ENCODE data around the gene TM4SF18.

GRCh38 chr3:149342413-149343380 lies 9.3 kb upstream of the TM4SF18 start:
- TF ChIP-seq ZNF302 (tag by site-specific recombination; IDR thresholded peaks at IDR 0.05; ENCODE audit: low read depth) (no peak), ZBTB7A (tag by site-specific recombination; IDR thresholded peaks at IDR 0.05; ENCODE audit: low read depth) (no peak), ZNF660 (tag by site-specific recombination; IDR thresholded peaks at IDR 0.05) (no peak), ATF2 (tag by site-specific recombination; IDR thresholded peaks at IDR 0.05; ENCODE audit: low read depth) (no peak), ZNF202 (tag by site-specific recombination; IDR thresholded peaks at IDR 0.05; ENCODE audit: borderline replicate concordance) (no peak), ZFHX2 (tag by site-specific recombination; conservative IDR thresholded peaks at IDR 0.05) (no peak)
- TF ChIP-seq, protein P1, sequence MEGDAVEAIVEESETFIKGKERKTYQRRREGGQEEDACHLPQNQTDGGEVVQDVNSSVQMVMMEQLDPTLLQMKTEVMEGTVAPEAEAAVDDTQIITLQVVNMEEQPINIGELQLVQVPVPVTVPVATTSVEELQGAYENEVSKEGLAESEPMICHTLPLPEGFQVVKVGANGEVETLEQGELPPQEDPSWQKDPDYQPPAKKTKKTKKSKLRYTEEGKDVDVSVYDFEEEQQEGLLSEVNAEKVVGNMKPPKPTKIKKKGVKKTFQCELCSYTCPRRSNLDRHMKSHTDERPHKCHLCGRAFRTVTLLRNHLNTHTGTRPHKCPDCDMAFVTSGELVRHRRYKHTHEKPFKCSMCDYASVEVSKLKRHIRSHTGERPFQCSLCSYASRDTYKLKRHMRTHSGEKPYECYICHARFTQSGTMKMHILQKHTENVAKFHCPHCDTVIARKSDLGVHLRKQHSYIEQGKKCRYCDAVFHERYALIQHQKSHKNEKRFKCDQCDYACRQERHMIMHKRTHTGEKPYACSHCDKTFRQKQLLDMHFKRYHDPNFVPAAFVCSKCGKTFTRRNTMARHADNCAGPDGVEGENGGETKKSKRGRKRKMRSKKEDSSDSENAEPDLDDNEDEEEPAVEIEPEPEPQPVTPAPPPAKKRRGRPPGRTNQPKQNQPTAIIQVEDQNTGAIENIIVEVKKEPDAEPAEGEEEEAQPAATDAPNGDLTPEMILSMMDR (tag by site-specific recombination; IDR thresholded peaks at IDR 0.05): no peak
- TF ChIP-seq, protein P2, sequence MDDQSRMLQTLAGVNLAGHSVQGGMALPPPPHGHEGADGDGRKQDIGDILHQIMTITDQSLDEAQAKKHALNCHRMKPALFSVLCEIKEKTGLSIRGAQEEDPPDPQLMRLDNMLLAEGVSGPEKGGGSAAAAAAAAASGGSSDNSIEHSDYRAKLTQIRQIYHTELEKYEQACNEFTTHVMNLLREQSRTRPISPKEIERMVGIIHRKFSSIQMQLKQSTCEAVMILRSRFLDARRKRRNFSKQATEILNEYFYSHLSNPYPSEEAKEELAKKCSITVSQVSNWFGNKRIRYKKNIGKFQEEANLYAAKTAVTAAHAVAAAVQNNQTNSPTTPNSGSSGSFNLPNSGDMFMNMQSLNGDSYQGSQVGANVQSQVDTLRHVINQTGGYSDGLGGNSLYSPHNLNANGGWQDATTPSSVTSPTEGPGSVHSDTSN (CRISPR knock-in tag; IDR thresholded peaks at IDR 0.05): no peak
- TF ChIP-seq, protein P3, sequence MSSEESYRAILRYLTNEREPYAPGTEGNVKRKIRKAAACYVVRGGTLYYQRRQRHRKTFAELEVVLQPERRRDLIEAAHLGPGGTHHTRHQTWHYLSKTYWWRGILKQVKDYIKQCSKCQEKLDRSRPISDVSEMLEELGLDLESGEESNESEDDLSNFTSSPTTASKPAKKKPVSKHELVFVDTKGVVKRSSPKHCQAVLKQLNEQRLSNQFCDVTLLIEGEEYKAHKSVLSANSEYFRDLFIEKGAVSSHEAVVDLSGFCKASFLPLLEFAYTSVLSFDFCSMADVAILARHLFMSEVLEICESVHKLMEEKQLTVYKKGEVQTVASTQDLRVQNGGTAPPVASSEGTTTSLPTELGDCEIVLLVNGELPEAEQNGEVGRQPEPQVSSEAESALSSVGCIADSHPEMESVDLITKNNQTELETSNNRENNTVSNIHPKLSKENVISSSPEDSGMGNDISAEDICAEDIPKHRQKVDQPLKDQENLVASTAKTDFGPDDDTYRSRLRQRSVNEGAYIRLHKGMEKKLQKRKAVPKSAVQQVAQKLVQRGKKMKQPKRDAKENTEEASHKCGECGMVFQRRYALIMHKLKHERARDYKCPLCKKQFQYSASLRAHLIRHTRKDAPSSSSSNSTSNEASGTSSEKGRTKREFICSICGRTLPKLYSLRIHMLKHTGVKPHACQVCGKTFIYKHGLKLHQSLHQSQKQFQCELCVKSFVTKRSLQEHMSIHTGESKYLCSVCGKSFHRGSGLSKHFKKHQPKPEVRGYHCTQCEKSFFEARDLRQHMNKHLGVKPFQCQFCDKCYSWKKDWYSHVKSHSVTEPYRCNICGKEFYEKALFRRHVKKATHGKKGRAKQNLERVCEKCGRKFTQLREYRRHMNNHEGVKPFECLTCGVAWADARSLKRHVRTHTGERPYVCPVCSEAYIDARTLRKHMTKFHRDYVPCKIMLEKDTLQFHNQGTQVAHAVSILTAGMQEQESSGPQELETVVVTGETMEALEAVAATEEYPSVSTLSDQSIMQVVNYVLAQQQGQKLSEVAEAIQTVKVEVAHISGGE (tag by site-specific recombination; conservative IDR thresholded peaks at IDR 0.05; ENCODE audit: low read depth): no peak

Measured in HEK293 (cell line).